H9 (cell line): ENCODE results near the gene TMEM131. TPM values are rescaled to one million over a fixed set of nuclear protein-coding genes. Genes with fewer than 3 reads are reported as not detected.
"Not testable (repeated sequence)": the region's sequence is repeated elsewhere in the genome, so short reads cannot be mapped to it uniquely, and the experiment has no call there.

ENCODE experiments used
- DNase-seq: peaks from one replicate; pipeline ENCODE4 v3.0.0-alpha.2; 2017
- H2AFZ ChIP-seq: one replicate; pipeline ENCODE4 v1.6.1; 2013; ENCODE audit warnings: mild to moderate bottlenecking, low read length, control low read depth, moderate library complexity
- H2AK5ac ChIP-seq: 2 replicates; pipeline ENCODE4 v1.6.1; 2013; ENCODE audit warnings: low read length, control low read depth, mixed read lengths; ENCODE audit not compliant: insufficient read length
- H2BK120ac ChIP-seq: one replicate; pipeline ENCODE4 v1.6.1; 2013; ENCODE audit warnings: low read depth, mild to moderate bottlenecking, low read length, control low read depth, inconsistent platforms; ENCODE audit not compliant: poor library complexity, severe bottlenecking
- H2BK12ac ChIP-seq: 2 replicates; pipeline ENCODE4 v1.6.1; 2013; ENCODE audit warnings: low read length, control low read depth, mixed read lengths, low read depth; ENCODE audit not compliant: insufficient read length
- H2BK15ac ChIP-seq: 2 replicates; pipeline ENCODE4 v1.6.1; 2013; ENCODE audit warnings: low read depth, low read length, control low read depth
- H2BK20ac ChIP-seq: one replicate; pipeline ENCODE4 v1.6.1; 2013; ENCODE audit warnings: low read depth, mild to moderate bottlenecking, low read length, control low read depth, inconsistent platforms; ENCODE audit not compliant: poor library complexity, severe bottlenecking
- H2BK5ac ChIP-seq: 2 replicates; pipeline ENCODE4 v1.6.1; 2013; ENCODE audit warnings: low read length, control low read depth, mixed read lengths; ENCODE audit not compliant: insufficient read length
- H3K14ac ChIP-seq: 2 replicates; pipeline ENCODE4 v1.6.1; 2013; ENCODE audit warnings: low read length, control low read depth; ENCODE audit not compliant: insufficient read depth
- H3K18ac ChIP-seq: 2 replicates; pipeline ENCODE4 v1.6.1; 2013; ENCODE audit warnings: low read depth, mild to moderate bottlenecking, mixed read lengths, low read length, control low read depth; ENCODE audit not compliant: insufficient read length
- H3K23ac ChIP-seq: 2 replicates; pipeline ENCODE4 v1.6.1; 2013; ENCODE audit warnings: low read length, control low read depth, mixed read lengths, low read depth; ENCODE audit not compliant: insufficient read length
- H3K23me2 ChIP-seq: 2 replicates; pipeline ENCODE4 v1.6.1; 2013; ENCODE audit warnings: low read depth, mild to moderate bottlenecking, mixed read lengths, low read length, control low read depth; ENCODE audit not compliant: insufficient read length, poor library complexity, severe bottlenecking
- H3K27ac ChIP-seq: 2 replicates; pipeline ENCODE4 v1.5.1; 2013; ENCODE audit warnings: low read length, control low read depth, mixed read lengths, low read depth; ENCODE audit not compliant: insufficient read length
- H3K27me3 ChIP-seq: 2 replicates; pipeline ENCODE4 v1.6.1; 2013; ENCODE audit warnings: low read length, control low read depth, inconsistent platforms; ENCODE audit not compliant: insufficient read depth
- H3K4ac ChIP-seq: 2 replicates; pipeline ENCODE4 v1.6.1; 2013; ENCODE audit warnings: low read depth, mild to moderate bottlenecking, control low read depth, inconsistent platforms, low read length, moderate library complexity
- H3K4me1 ChIP-seq: 2 replicates; pipeline ENCODE4 v1.6.1; 2013; ENCODE audit warnings: low read length, control low read depth, inconsistent platforms; ENCODE audit not compliant: insufficient read depth
- H3K4me2 ChIP-seq: 2 replicates; pipeline ENCODE4 v1.6.1; 2013; ENCODE audit warnings: low read length, control low read depth, mixed read lengths; ENCODE audit not compliant: insufficient read length, insufficient read depth
- H3K56ac ChIP-seq: 2 replicates; pipeline ENCODE4 v1.6.1; 2013; ENCODE audit warnings: low read depth, mild to moderate bottlenecking, mixed read lengths, low read length, control low read depth; ENCODE audit not compliant: insufficient read length
- H3K79me1 ChIP-seq: 2 replicates; pipeline ENCODE4 v1.6.1; 2013; ENCODE audit warnings: low read depth, mild to moderate bottlenecking, moderate library complexity, low read length, control low read depth, inconsistent platforms; ENCODE audit not compliant: insufficient read depth, poor library complexity, severe bottlenecking
- H3K79me2 ChIP-seq: 2 replicates; pipeline ENCODE4 v1.6.1; 2013; ENCODE audit warnings: low read length, control low read depth, inconsistent platforms; ENCODE audit not compliant: insufficient read depth
- H3K9ac ChIP-seq: 2 replicates; pipeline ENCODE4 v1.6.1; 2013; ENCODE audit warnings: low read length, control low read depth, mixed read lengths; ENCODE audit not compliant: insufficient read length; ENCODE audit errors: extremely low read depth
- H3K9me3 ChIP-seq: one replicate; pipeline ENCODE4 v1.6.1; 2013; ENCODE audit warnings: low read depth, low read length, inconsistent platforms; ENCODE audit not compliant: control insufficient read depth
- H3T11ph ChIP-seq: one replicate; pipeline ENCODE4 v1.6.1; 2013; ENCODE audit warnings: mild to moderate bottlenecking, low read length, control low read depth, inconsistent platforms
- H4K20me1 ChIP-seq: one replicate; pipeline ENCODE4 v1.6.1; 2013; ENCODE audit not compliant: control insufficient read depth, insufficient read length, insufficient read depth
- H4K5ac ChIP-seq: 2 replicates; pipeline ENCODE4 v1.6.1; 2013; ENCODE audit warnings: low read depth, mild to moderate bottlenecking, mixed read lengths, low read length, control low read depth; ENCODE audit not compliant: insufficient read length
- H4K8ac ChIP-seq: replicated peaks from 2 replicates; pipeline ENCODE4 v1.6.1; 2013; ENCODE audit warnings: low read length, control low read depth, mixed read lengths, low read depth; ENCODE audit not compliant: insufficient read length
- H4K91ac ChIP-seq: 2 replicates; pipeline ENCODE4 v1.6.1; 2013; ENCODE audit warnings: low read depth, mild to moderate bottlenecking, moderate library complexity, mixed read lengths, low read length, control low read depth; ENCODE audit not compliant: insufficient read length
- H3K27ac Mint-ChIP-seq, 3 experiments: 2 replicates in 2 of 3; 3 replicates in 1 of 3; pipeline ENCODE4 v1.8.0; 2020 to 2021; ENCODE audit warnings: mixed read lengths in 3 of 3, mild to moderate bottlenecking in 1 of 3, moderate library complexity in 1 of 3
- H3K27me3 Mint-ChIP-seq: 2 replicates; pipeline ENCODE4 v1.8.0; 2021; ENCODE audit warnings: low read depth, mild to moderate bottlenecking, moderate library complexity, mixed read lengths
- H3K36me3 Mint-ChIP-seq, 3 experiments: 2 replicates in 2 of 3; 3 replicates in 1 of 3; pipeline ENCODE4 v1.8.0; 2020 to 2021; ENCODE audit warnings: low read depth in 3 of 3, mixed read lengths in 3 of 3; ENCODE audit not compliant: insufficient read depth in 1 of 3
- H3K4me1 Mint-ChIP-seq, 2 experiments: 2 replicates each; pipeline ENCODE4 v1.8.0; 2020; ENCODE audit warnings: mixed read lengths in 2 of 2
- H3K4me3 Mint-ChIP-seq, 2 experiments: 2 replicates in 1 of 2; 3 replicates in 1 of 2; pipeline ENCODE4 v1.8.0; 2020 to 2021; ENCODE audit warnings: mild to moderate bottlenecking in 2 of 2, mixed read lengths in 2 of 2, moderate library complexity in 1 of 2
- H3K9me3 Mint-ChIP-seq, 2 experiments: 2 replicates in 1 of 2; 3 replicates in 1 of 2; pipeline ENCODE4 v1.8.0; 2020; ENCODE audit warnings: mild to moderate bottlenecking in 2 of 2, mixed read lengths in 2 of 2, moderate library complexity in 1 of 2
- CTCF ChIP-seq: fragments of 200-600 bp; sonication (generic); conservative IDR thresholded peaks from 3 replicates; pipeline ENCODE4 v1.8.0; 2021; ENCODE audit warnings: antibody characterized with exemption, mild to moderate bottlenecking
- WGBS: extraction: QIAGEN DNeasy Blood & Tissue Kit; methylation state at CpG from one replicate; pipeline ENCODE4 v1.1.7; 2013; ENCODE audit warnings: missing lambda C conversion rate, low lambda C conversion rate, mixed read lengths; ENCODE audit not compliant: insufficient read length; ENCODE audit errors: extremely low coverage; 5-methylcytosine and 5-hydroxymethylcytosine counted together
- total RNA-seq: library from RNA; stranded (reverse); gene quantifications from 2 replicates; pipeline ENCODE4 v1.2.1, GENCODE V29; 2021

TMEM131 gene
- total RNA-seq, 1 experiment from 2014 or later, result 20.9 TPM

- Histone ChIP-seq H3T11ph (no peak overlapping the region), H3K79me1 (no peaks in the 10 kb centered on the region), H3K27ac (no peak overlapping the region), H3K27me3 (no peaks in the 10 kb centered on the region), H2BK15ac (no peak overlapping the region), H3K79me2 (no peaks in the 10 kb centered on the region), H2BK12ac (no peak overlapping the region), H3K56ac (no peak overlapping the region), H3K9me3 (no peaks in the 10 kb centered on the region), H4K91ac (no peak overlapping the region), H3K4ac (no peak overlapping the region), H2BK20ac (no peak overlapping the region), H2AK5ac (no peak overlapping the region), H3K23me2 (no peaks in the 10 kb centered on the region), H3K14ac (no peak overlapping the region), H4K5ac (no peak overlapping the region), H3K18ac (no peak overlapping the region), H3K23ac (no peak overlapping the region), H2BK120ac (no peak overlapping the region), H3K9ac (no peak overlapping the region), H4K8ac (no peak overlapping the region), H2AFZ (no peak overlapping the region), H2BK5ac (no peak overlapping the region), H3K4me1 (no peaks in the 10 kb centered on the region), H3K4me2 (no peak overlapping the region), H4K20me1 (no peaks in the 10 kb centered on the region)
- TF ChIP-seq CTCF, result no peak
- Mint-ChIP-seq H3K27me3 (no peaks in the 10 kb centered on the region), H3K9me3 (no peaks in the 10 kb centered on the region), H3K36me3 (peaks cover 9 to 13% (median 10%) of the 10 kb centered on the region in 3 experiments; a peak in 6 of 7 replicates), H3K27ac (peak overlapping the region in 1 of 3 experiments; percentile 49; a peak in 1 of 7 replicates), H3K4me3 (no peak overlapping the region), H3K4me1 (peaks cover 13 to 21% of the 10 kb centered on the region in 2 experiments)
- DNase-seq, result no peak
- no CpG with 5 or more reads among the region's 2 CpGs for WGBS
Observed at GRCh38 chr2:97831121-97831520, 164.6 kb downstream of the TMEM131 start.

- not testable (repeated sequence) for H2AFZ ChIP-seq, H3K9me3 ChIP-seq, DNase-seq, H3K4me2 ChIP-seq, H2BK120ac ChIP-seq, H3K56ac ChIP-seq, H4K91ac ChIP-seq, H2BK12ac ChIP-seq, H3K18ac ChIP-seq, H3K27me3 Mint-ChIP-seq, H4K20me1 ChIP-seq, H3T11ph ChIP-seq, H3K27me3 ChIP-seq, H3K23me2 ChIP-seq, H3K9ac ChIP-seq, H2BK15ac ChIP-seq, H3K27ac ChIP-seq, H3K14ac ChIP-seq, H3K27ac Mint-ChIP-seq, H3K9me3 Mint-ChIP-seq, H3K4ac ChIP-seq, H3K23ac ChIP-seq, H2BK20ac ChIP-seq, H3K4me1 ChIP-seq, H3K79me1 ChIP-seq, H2AK5ac ChIP-seq, H4K8ac ChIP-seq, H3K79me2 ChIP-seq, H3K4me3 Mint-ChIP-seq, H2BK5ac ChIP-seq, H4K5ac ChIP-seq
- Mint-ChIP-seq H3K36me3 (peaks cover 9 to 13% (median 10%) of the 10 kb centered on the region in 3 experiments; a peak in 6 of 7 replicates), H3K4me1 (peaks cover 13 to 21% of the 10 kb centered on the region in 2 experiments)
- no CpG with 5 or more reads among the region's 10 CpGs for WGBS
Observed at GRCh38 chr2:97829255-97829654, 166.5 kb downstream of the TMEM131 start.
